Neuronal stem cell (in vitro differentiated cells): ENCODE results near the gene DEDD.
A peak's percentile ranks its signal among the peaks of the same experiment; 100 is the strongest.

Source experiments
- DNase-seq: peaks from one replicate; pipeline ENCODE4 v3.0.0-alpha.2; 2013; ENCODE audit warnings: low spot score
- H2AFZ ChIP-seq: one replicate; pipeline ENCODE4 v1.6.1; 2013; ENCODE audit warnings: mild to moderate bottlenecking, low read length, inconsistent platforms
- H2AK5ac ChIP-seq: 2 replicates; pipeline ENCODE4 v1.6.1; 2013; ENCODE audit warnings: low read depth, mild to moderate bottlenecking, inconsistent platforms, low read length, moderate library complexity, mixed read lengths
- H2BK120ac ChIP-seq: 2 replicates; pipeline ENCODE4 v1.6.1; 2013; ENCODE audit warnings: low read depth, mild to moderate bottlenecking, inconsistent platforms, low read length, moderate library complexity, mixed read lengths
- H2BK12ac ChIP-seq: one replicate; pipeline ENCODE4 v1.6.1; 2013; ENCODE audit warnings: low read length, inconsistent platforms
- H2BK15ac ChIP-seq: 2 replicates; pipeline ENCODE4 v1.6.1; 2013; ENCODE audit warnings: mild to moderate bottlenecking, low read length, inconsistent platforms, mixed read lengths
- H2BK5ac ChIP-seq: one replicate; pipeline ENCODE4 v1.6.1; 2013; ENCODE audit warnings: inconsistent platforms, mild to moderate bottlenecking, low read length, moderate library complexity
- H3K14ac ChIP-seq: one replicate; pipeline ENCODE4 v1.6.1; 2013; ENCODE audit warnings: low read length, inconsistent platforms
- H3K18ac ChIP-seq: 2 replicates; pipeline ENCODE4 v1.6.1; 2013; ENCODE audit warnings: low read length, inconsistent platforms
- H3K23ac ChIP-seq: 2 replicates; pipeline ENCODE4 v1.6.1; 2013; ENCODE audit warnings: low read depth, mild to moderate bottlenecking, mixed read lengths, low read length, inconsistent platforms; ENCODE audit not compliant: poor library complexity
- H3K27ac ChIP-seq: replicated peaks from 3 replicates; pipeline ENCODE4 v1.5.1; 2013; ENCODE audit warnings: low read length, inconsistent platforms
- H3K27me3 ChIP-seq, 3 experiments: 2 replicates each; pipeline ENCODE4 v1.6.1; 2013; ENCODE audit warnings: low read length in 3 of 3, mild to moderate bottlenecking in 2 of 3, inconsistent platforms in 1 of 3, low read depth in 1 of 3, mixed read lengths in 1 of 3, moderate library complexity in 1 of 3; ENCODE audit not compliant: control insufficient read depth in 3 of 3, insufficient read depth in 3 of 3
- H3K36me3 ChIP-seq, 2 donors: replicated peaks in 1 of 2; 2 replicates each; pipeline ENCODE4 v1.6.1; 2013; ENCODE audit warnings: low read length in 2 of 2; ENCODE audit not compliant: control insufficient read depth in 2 of 2, insufficient read depth in 2 of 2
- H3K4ac ChIP-seq: 2 replicates; pipeline ENCODE4 v1.6.1; 2013; ENCODE audit warnings: inconsistent platforms, mild to moderate bottlenecking, low read length, moderate library complexity
- H3K4me1 ChIP-seq, 2 donors: 1 replicate in 1 of 2; 2 replicates in 1 of 2; pipeline ENCODE4 v1.6.1; 2013; ENCODE audit warnings: low read length in 2 of 2, low read depth in 1 of 2; ENCODE audit not compliant: control insufficient read depth in 2 of 2, insufficient read depth in 1 of 2
- H3K4me2 ChIP-seq: one replicate; pipeline ENCODE4 v1.6.1; 2013; ENCODE audit warnings: mild to moderate bottlenecking, low read length, inconsistent platforms; ENCODE audit not compliant: insufficient read depth, poor library complexity, severe bottlenecking
- H3K4me3 ChIP-seq, 2 donors: 2 replicates each; pipeline ENCODE4 v1.5.1; 2013; ENCODE audit warnings: low read length in 2 of 2, mild to moderate bottlenecking in 2 of 2, inconsistent platforms in 1 of 2, moderate library complexity in 1 of 2
- H3K79me1 ChIP-seq: one replicate; pipeline ENCODE4 v1.6.1; 2013; ENCODE audit warnings: low read depth, mild to moderate bottlenecking, inconsistent platforms, low read length, moderate library complexity
- H3K9ac ChIP-seq: one replicate; pipeline ENCODE4 v1.6.1; 2013; ENCODE audit warnings: mild to moderate bottlenecking, low read depth, low read length, inconsistent platforms; ENCODE audit not compliant: poor library complexity
- H3K9me3 ChIP-seq, 2 donors: replicated peaks in 1 of 2; 2 replicates each; pipeline versions ENCODE3 to v1.6.1; 2013; ENCODE audit warnings: low read length in 2 of 2, mild to moderate bottlenecking in 2 of 2, inconsistent platforms in 1 of 2, low read depth in 1 of 2, mixed read lengths in 1 of 2, moderate library complexity in 1 of 2; ENCODE audit not compliant: control insufficient read depth in 2 of 2, insufficient read depth in 1 of 2
- H4K8ac ChIP-seq: one replicate; pipeline ENCODE4 v1.6.1; 2013; ENCODE audit warnings: low read depth, mild to moderate bottlenecking, inconsistent platforms, low read length, moderate library complexity
- H4K91ac ChIP-seq: one replicate; pipeline ENCODE4 v1.6.1; 2013; ENCODE audit warnings: low read length, low read depth, mild to moderate bottlenecking, inconsistent platforms; ENCODE audit not compliant: poor library complexity
- WGBS, 2 donors: extraction: QIAGEN DNeasy Blood & Tissue Kit; methylation state at CpG; one replicate each; pipeline ENCODE4 v1.1.7; 2013; ENCODE audit warnings: missing lambda C conversion rate in 2 of 2, mixed read lengths in 1 of 2; ENCODE audit not compliant: insufficient read length in 2 of 2, insufficient replicate concordance in 1 of 2; ENCODE audit errors: extremely low coverage in 2 of 2; 5-methylcytosine and 5-hydroxymethylcytosine counted together

Gene DEDD

DNA sequence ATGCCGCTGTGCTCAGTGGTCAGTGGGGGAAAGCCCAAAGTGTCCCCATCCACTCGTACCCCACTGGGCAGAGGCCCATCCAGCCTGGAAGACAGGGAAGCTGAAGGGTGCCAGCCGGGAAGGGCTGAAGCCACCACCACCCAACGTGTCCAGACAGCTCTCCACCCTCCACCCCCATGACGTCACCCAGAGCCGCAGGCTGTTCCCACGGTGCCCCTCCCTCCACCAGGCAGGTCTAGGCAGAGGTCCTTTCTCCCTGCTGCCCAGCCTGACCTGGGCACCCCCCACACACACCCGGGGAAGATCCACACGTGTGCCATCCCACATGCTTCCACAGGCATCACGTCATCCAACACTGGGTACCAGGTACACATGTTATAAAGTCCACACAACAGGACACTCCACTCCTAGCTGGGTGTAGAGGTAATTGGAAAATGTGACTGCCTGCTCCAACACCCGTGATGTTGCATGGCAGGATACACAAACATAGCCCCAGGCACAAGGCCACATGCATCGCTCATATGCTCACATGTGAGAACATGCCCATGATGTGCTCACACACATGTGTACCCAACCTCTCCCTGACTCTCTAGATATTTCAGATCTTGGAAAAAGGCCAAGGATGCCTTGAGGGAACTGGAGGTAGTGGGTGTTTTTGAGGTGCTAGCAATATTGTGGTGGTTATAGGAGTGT lies 57.6 kb downstream of the DEDD start:
- H3K4me2 ChIP-seq = no peak overlapping the region
- no peak overlapping the region for H3K23ac ChIP-seq

DNA sequence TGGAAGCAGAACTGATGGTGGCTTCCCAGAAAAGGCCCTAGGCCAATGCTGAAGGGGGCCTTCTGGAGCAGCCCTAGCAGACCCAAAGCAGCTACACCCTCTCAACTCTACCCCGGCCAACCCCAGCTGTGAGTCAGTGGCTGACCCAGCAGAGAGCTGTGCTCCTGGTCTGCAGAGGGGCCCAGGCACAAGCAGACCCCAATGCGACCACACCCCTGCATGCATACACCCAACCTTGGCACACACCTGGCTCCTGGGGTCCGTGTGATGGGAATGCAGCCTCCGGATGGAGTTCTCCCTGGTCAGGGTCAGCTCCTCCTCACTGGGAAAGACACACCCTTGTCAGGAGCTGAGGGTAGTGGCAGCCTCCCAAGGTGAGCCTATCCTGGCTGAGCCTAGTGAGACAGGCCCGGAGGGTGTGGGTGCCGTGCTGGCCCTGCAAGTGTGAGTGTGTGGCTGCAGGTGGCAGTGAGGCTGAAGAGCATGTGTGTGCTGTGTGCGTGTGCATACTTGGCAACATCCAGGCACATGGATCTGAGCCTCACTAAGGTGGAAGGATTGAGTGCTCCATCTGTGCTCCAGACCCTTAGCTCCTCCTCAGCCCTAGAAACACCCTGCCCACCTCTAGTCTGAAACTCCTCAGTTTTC lies 58.9 kb downstream of the DEDD start:
- no peak overlapping the region for H3K14ac ChIP-seq
- peak overlapping the region; percentile 1 for H2BK15ac ChIP-seq
- H3K36me3 ChIP-seq = no peaks in the 10 kb centered on the region
- no peak overlapping the region for H3K4ac ChIP-seq
- peak overlapping the region; percentile 80 for H3K18ac ChIP-seq
- H3K4me3 ChIP-seq = no peak overlapping the region
- no peak for DNase-seq
- H3K27me3 ChIP-seq = peaks cover 0 to 12% (median 0%) of the 10 kb centered on the region in 3 experiments
- peak overlapping the region; percentile 70 for H2AFZ ChIP-seq
- H3K4me1 ChIP-seq = peaks cover 4 to 22% of the 10 kb centered on the region in 2 donors
- H3K23ac ChIP-seq = no peak overlapping the region
- no peak overlapping the region for H3K27ac ChIP-seq
- H3K79me1 ChIP-seq = no peaks in the 10 kb centered on the region
- peak overlapping the region; percentile 0 for H2AK5ac ChIP-seq
- H2BK12ac ChIP-seq = peak overlapping the region; percentile 73
- H4K8ac ChIP-seq = no peak overlapping the region
- no CpG with 5 or more reads among the region's 7 CpGs for WGBS, 2 donors
- no peak overlapping the region for H3K9ac ChIP-seq
- H2BK5ac ChIP-seq = no peak overlapping the region
- no peak overlapping the region for H2BK120ac ChIP-seq
- no peak overlapping the region for H3K4me2 ChIP-seq
- H4K91ac ChIP-seq = no peak overlapping the region
- H3K9me3 ChIP-seq = peaks cover 0 to 5% of the 10 kb centered on the region in 2 donors

More for the DNA sequence above, 57.6 kb downstream of the DEDD start:
- Histone ChIP-seq H2AFZ (no peak overlapping the region), H3K14ac (peak overlapping the region; percentile 92), H4K8ac (no peak overlapping the region), H2BK12ac (peak overlapping the region; percentile 63), H3K9me3 (peaks cover 0 to 5% of the 10 kb centered on the region in 2 donors), H3K27ac (no peak overlapping the region), H3K36me3 (no peaks in the 10 kb centered on the region), H3K4ac (peak overlapping the region; percentile 27), H3K4me3 (peak overlapping the region in 1 of 2 donors; percentile 17), H2BK120ac (no peak overlapping the region), H3K27me3 (peaks cover 0 to 4% (median 0%) of the 10 kb centered on the region in 3 experiments), H3K79me1 (no peaks in the 10 kb centered on the region), H2AK5ac (peak overlapping the region; percentile 89), H2BK15ac (no peak overlapping the region), H3K9ac (no peak overlapping the region), H2BK5ac (peak overlapping the region; percentile 11), H4K91ac (no peak overlapping the region), H3K4me1 (peaks cover 4 to 22% of the 10 kb centered on the region in 2 donors), H3K18ac (peak overlapping the region; percentile 38)
- DNase-seq = no peak
- WGBS, 2 donors = no CpG with 5 or more reads among the region's 12 CpGs

GRCh38 chr1:161072751-161073449 lies 59.6 kb downstream of the DEDD start:
- H2BK12ac ChIP-seq = peak overlapping the region; percentile 16
- H3K27me3 ChIP-seq = peaks cover 0 to 18% (median 0%) of the 10 kb centered on the region in 3 experiments
- H4K91ac ChIP-seq = no peak overlapping the region
- H3K27ac ChIP-seq = no peak overlapping the region
- peak overlapping the region; percentile 82 for H4K8ac ChIP-seq
- H3K4me3 ChIP-seq = no peak overlapping the region
- H2BK5ac ChIP-seq = peak overlapping the region; percentile 19
- no peak overlapping the region for H3K4me2 ChIP-seq
- no peaks in the 10 kb centered on the region for H3K79me1 ChIP-seq
- H3K14ac ChIP-seq = peak overlapping the region; percentile 38
- H3K4me1 ChIP-seq = peaks cover 4 to 22% of the 10 kb centered on the region in 2 donors
- peaks cover 0 to 5% of the 10 kb centered on the region in 2 donors for H3K9me3 ChIP-seq
- H2AK5ac ChIP-seq = peak overlapping the region; percentile 0
- H3K36me3 ChIP-seq = no peaks in the 10 kb centered on the region
- peak overlapping the region; percentile 43 for H3K23ac ChIP-seq
- peak overlapping the region; percentile 70 for H2AFZ ChIP-seq
- no CpG with 5 or more reads among the region's 19 CpGs for WGBS, 2 donors
- H3K9ac ChIP-seq = no peak overlapping the region
- no peak for DNase-seq
- H2BK15ac ChIP-seq = peak overlapping the region; percentile 4
- H3K4ac ChIP-seq = peak overlapping the region; percentile 60
- peak overlapping the region; percentile 59 for H3K18ac ChIP-seq
- no peak overlapping the region for H2BK120ac ChIP-seq
